ENCODE measurements around the gene NREP. TPM values are rescaled to one million over a fixed set of nuclear protein-coding genes. Genes with fewer than 3 reads are reported as not detected.

NREP gene
- total and polyA plus RNA-seq, 4 donors: 3.0 to 82.7 (median 9.8) TPM

GRCh38 chr5:111720333-111720890 is 36.6 kb downstream of the NREP start:
- 89% methylated on average over 2 of the region's 2 CpGs for WGBS
- Histone ChIP-seq H3K4me1 (ENCODE audit: control insufficient read depth in 4 of 4, insufficient read depth in 4 of 4, low read length in 3 of 4) (no peaks in the 10 kb centered on the region), H3K4me3 (ENCODE audit: low read depth in 1 of 3, low read length in 3 of 3) (no peak overlapping the region), H3K9me3 (ENCODE audit: control insufficient read depth in 4 of 4, low read length in 3 of 4) (no peaks in the 10 kb centered on the region), H3K36me3 (ENCODE audit: control insufficient read depth in 4 of 4, insufficient read depth in 3 of 4, low read depth in 1 of 4, low read length in 3 of 4) (no peaks in the 10 kb centered on the region), H3K27ac (ENCODE audit: low read depth in 1 of 2, low read length in 2 of 2) (no peak overlapping the region), H3K27me3 (ENCODE audit: control insufficient read depth in 4 of 4, insufficient read depth in 4 of 4, low read length in 3 of 4) (no peaks in the 10 kb centered on the region), H3K9ac (ENCODE audit: low read depth in 1 of 2, low read length in 2 of 2) (no peak overlapping the region)
- no peak for DNase-seq (ENCODE audit: low spot score)
- TF ChIP-seq TAF1 (conservative IDR thresholded peaks at IDR 0.05): no peak
- no peak for TF ChIP-seq HNF4A (conservative IDR thresholded peaks at IDR 0.05)
- no peak for TF ChIP-seq EGR1 (IDR thresholded peaks at IDR 0.05; ENCODE audit: low read depth in 2 of 2)
- TF ChIP-seq HNF4G (IDR thresholded peaks at IDR 0.05): no peak
- no peak for TF ChIP-seq ATF3 (IDR thresholded peaks at IDR 0.05)
- TF ChIP-seq MAX (IDR thresholded peaks at IDR 0.05): no peak
- TF ChIP-seq, protein P1, sequence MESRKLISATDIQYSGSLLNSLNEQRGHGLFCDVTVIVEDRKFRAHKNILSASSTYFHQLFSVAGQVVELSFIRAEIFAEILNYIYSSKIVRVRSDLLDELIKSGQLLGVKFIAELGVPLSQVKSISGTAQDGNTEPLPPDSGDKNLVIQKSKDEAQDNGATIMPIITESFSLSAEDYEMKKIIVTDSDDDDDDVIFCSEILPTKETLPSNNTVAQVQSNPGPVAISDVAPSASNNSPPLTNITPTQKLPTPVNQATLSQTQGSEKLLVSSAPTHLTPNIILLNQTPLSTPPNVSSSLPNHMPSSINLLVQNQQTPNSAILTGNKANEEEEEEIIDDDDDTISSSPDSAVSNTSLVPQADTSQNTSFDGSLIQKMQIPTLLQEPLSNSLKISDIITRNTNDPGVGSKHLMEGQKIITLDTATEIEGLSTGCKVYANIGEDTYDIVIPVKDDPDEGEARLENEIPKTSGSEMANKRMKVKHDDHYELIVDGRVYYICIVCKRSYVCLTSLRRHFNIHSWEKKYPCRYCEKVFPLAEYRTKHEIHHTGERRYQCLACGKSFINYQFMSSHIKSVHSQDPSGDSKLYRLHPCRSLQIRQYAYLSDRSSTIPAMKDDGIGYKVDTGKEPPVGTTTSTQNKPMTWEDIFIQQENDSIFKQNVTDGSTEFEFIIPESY (IDR thresholded peaks at IDR 0.05): no peak
- no peak for TF ChIP-seq NR2F2 (IDR thresholded peaks at IDR 0.05)
- no peak for TF ChIP-seq FOXA1 (IDR thresholded peaks at IDR 0.05)
- TF ChIP-seq, protein P2, sequence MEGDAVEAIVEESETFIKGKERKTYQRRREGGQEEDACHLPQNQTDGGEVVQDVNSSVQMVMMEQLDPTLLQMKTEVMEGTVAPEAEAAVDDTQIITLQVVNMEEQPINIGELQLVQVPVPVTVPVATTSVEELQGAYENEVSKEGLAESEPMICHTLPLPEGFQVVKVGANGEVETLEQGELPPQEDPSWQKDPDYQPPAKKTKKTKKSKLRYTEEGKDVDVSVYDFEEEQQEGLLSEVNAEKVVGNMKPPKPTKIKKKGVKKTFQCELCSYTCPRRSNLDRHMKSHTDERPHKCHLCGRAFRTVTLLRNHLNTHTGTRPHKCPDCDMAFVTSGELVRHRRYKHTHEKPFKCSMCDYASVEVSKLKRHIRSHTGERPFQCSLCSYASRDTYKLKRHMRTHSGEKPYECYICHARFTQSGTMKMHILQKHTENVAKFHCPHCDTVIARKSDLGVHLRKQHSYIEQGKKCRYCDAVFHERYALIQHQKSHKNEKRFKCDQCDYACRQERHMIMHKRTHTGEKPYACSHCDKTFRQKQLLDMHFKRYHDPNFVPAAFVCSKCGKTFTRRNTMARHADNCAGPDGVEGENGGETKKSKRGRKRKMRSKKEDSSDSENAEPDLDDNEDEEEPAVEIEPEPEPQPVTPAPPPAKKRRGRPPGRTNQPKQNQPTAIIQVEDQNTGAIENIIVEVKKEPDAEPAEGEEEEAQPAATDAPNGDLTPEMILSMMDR (IDR thresholded peaks at IDR 0.05; ENCODE audit: low read depth, low read length, missing input control): no peak
- no peak for TF ChIP-seq REST (IDR thresholded peaks at IDR 0.05)
- TF ChIP-seq RAD21 (IDR thresholded peaks at IDR 0.05): no peak
- no peak for TF ChIP-seq JUND (IDR thresholded peaks at IDR 0.05)
- no peak for TF ChIP-seq GABPA (IDR thresholded peaks at IDR 0.05 in 1 of 2, conservative IDR thresholded peaks at IDR 0.05 in 1 of 2)
- no peak for TF ChIP-seq RXRA (IDR thresholded peaks at IDR 0.05)
- no peak for TF ChIP-seq YY1 (IDR thresholded peaks at IDR 0.05)
- TF ChIP-seq SP1 (IDR thresholded peaks at IDR 0.05): no peak

Data from liver (tissue), 9 donors.